Measurements from ENCODE around the gene NLN.
"Not testable (repeated sequence)": the region's sequence is repeated elsewhere in the genome, so short reads cannot be mapped to it uniquely, and the experiment has no call there.

Gene NLN

GRCh38 chr5:65832603-65833228 lies 110.7 kb downstream of the NLN start:
- DNase-seq (ENCODE audit: low spot score): no peak

- no peak for DNase-seq (ENCODE audit: low spot score)
These were observed 111.8 kb downstream of the NLN start for GRCh38 chr5:65833780-65834179.

GRCh38 chr5:65834306-65834705 lies 112.3 kb downstream of the NLN start:
- DNase-seq (ENCODE audit: low spot score): no peak

- no peak for DNase-seq (ENCODE audit: low spot score)
These were observed 113.2 kb downstream of the NLN start for GRCh38 chr5:65835191-65835590.

GRCh38 chr5:65837139-65837538 lies 115.1 kb downstream of the NLN start:
- no peak for DNase-seq (ENCODE audit: low spot score)

GRCh38 chr5:65839170-65839569 lies 117.2 kb downstream of the NLN start:
- not testable (repeated sequence) for DNase-seq (ENCODE audit: low spot score)

- no peak for DNase-seq (ENCODE audit: low spot score)
These were observed 118.1 kb downstream of the NLN start for GRCh38 chr5:65840071-65840470.

GRCh38 chr5:65844763-65845162 lies 122.8 kb downstream of the NLN start:
- not testable (repeated sequence) for DNase-seq (ENCODE audit: low spot score)

GRCh38 chr5:65846101-65846500 lies 124.1 kb downstream of the NLN start:
- DNase-seq (ENCODE audit: low spot score): no peak

- not testable (repeated sequence) for DNase-seq (ENCODE audit: low spot score)
These were observed 125.0 kb downstream of the NLN start for GRCh38 chr5:65847019-65847418.

- DNase-seq (ENCODE audit: low spot score): not testable (repeated sequence)
These were observed 127.9 kb downstream of the NLN start for GRCh38 chr5:65849918-65850317.

- DNase-seq (ENCODE audit: low spot score): no peak
These were observed 132.9 kb downstream of the NLN start for GRCh38 chr5:65854925-65855324.

- no peak for DNase-seq (ENCODE audit: low spot score)
These were observed 133.8 kb downstream of the NLN start for GRCh38 chr5:65855766-65856315.

- DNase-seq (ENCODE audit: low spot score): no peak
These were observed 134.5 kb downstream of the NLN start for GRCh38 chr5:65856520-65856919.

GRCh38 chr5:65858316-65858715 lies 136.3 kb downstream of the NLN start:
- no peak for DNase-seq (ENCODE audit: low spot score)

- no peak for DNase-seq (ENCODE audit: low spot score)
These were observed 139.8 kb downstream of the NLN start for GRCh38 chr5:65861830-65862241.

- DNase-seq (ENCODE audit: low spot score): no peak
These were observed 140.4 kb downstream of the NLN start for GRCh38 chr5:65862384-65862783.

GRCh38 chr5:65863747-65864146 lies 141.7 kb downstream of the NLN start:
- DNase-seq (ENCODE audit: low spot score): no peak

GRCh38 chr5:65866837-65867521 lies 145.0 kb downstream of the NLN start:
- DNase-seq (ENCODE audit: low spot score): no peak

- DNase-seq (ENCODE audit: low spot score): no peak
These were observed 145.7 kb downstream of the NLN start for GRCh38 chr5:65867542-65868195.

- DNase-seq (ENCODE audit: low spot score): no peak
These were observed 146.5 kb downstream of the NLN start for GRCh38 chr5:65868509-65868908.

GRCh38 chr5:65871182-65871581 lies 149.2 kb downstream of the NLN start:
- no peak for DNase-seq (ENCODE audit: low spot score)

GRCh38 chr5:65871776-65872175 lies 149.8 kb downstream of the NLN start:
- DNase-seq (ENCODE audit: low spot score): not testable (repeated sequence)
